ENCODE results near the gene ARMC9. TPM values are rescaled to one million over a fixed set of nuclear protein-coding genes. Genes with fewer than 3 reads are reported as not detected.

Gene ARMC9
- total RNA-seq, 1 experiment from 2014 or later = 14.9 TPM

DNA sequence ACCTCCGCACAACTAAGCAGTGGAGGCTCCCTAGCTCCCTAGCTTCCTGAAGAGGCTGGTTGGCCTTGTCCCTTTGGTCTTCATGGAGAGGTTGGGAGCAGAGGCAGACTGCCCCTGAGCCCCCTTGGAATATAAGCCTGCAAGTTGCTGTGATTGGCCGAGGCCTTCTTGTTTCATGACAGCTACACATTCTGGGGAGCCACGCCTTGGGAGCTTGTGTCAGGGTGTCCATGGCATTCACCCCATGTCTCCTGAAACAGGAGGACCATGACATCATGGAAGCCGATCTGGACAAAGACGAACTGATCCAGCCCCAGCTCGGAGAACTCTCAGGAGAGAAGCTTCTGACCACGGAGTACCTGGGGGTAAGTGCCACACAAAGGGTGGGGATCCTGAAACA lies 133.1 kb downstream of the ARMC9 start:
- no peak for DNase-seq (ENCODE audit: low spot score)
- ChIA-PET CTCF (no interaction called here), POLR2A (ENCODE audit: low non-redundant PET) (no interaction called here)
- H3K36me3 ChIP-seq (ENCODE audit: insufficient read depth, low read length, poor library complexity, severe bottlenecking) = no peaks in the 10 kb centered on the region
- H3K4me3 ChIP-seq (ENCODE audit: low read depth, low read length, poor library complexity, severe bottlenecking) = no peak overlapping the region
- BruUV-seq (replicated peaks) = no TSS peak
- no peaks in the 10 kb centered on the region for H3K27me3 ChIP-seq (replicated peaks; ENCODE audit: insufficient read depth, low read depth, low read length, poor library complexity)
- intact Hi-C loops (cut with micrococcal nuclease; ENCODE audit: unreplicated experiment) = no loop called here
- TF ChIP-seq, protein P1, sequence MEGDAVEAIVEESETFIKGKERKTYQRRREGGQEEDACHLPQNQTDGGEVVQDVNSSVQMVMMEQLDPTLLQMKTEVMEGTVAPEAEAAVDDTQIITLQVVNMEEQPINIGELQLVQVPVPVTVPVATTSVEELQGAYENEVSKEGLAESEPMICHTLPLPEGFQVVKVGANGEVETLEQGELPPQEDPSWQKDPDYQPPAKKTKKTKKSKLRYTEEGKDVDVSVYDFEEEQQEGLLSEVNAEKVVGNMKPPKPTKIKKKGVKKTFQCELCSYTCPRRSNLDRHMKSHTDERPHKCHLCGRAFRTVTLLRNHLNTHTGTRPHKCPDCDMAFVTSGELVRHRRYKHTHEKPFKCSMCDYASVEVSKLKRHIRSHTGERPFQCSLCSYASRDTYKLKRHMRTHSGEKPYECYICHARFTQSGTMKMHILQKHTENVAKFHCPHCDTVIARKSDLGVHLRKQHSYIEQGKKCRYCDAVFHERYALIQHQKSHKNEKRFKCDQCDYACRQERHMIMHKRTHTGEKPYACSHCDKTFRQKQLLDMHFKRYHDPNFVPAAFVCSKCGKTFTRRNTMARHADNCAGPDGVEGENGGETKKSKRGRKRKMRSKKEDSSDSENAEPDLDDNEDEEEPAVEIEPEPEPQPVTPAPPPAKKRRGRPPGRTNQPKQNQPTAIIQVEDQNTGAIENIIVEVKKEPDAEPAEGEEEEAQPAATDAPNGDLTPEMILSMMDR (conservative IDR thresholded peaks at IDR 0.05; ENCODE audit: low read depth, low read length) = no peak
- TF ChIP-seq EZH2 (IDR thresholded peaks at IDR 0.05; ENCODE audit: borderline replicate concordance, low read depth, low read length, poor library complexity, severe bottlenecking) = no peak
- no peaks in the 10 kb centered on the region for H3K9me3 ChIP-seq (ENCODE audit: low read depth, low read length, poor library complexity, severe bottlenecking)
- no peak overlapping the region for H3K27ac ChIP-seq (ENCODE audit: low read depth, low read length, poor library complexity, severe bottlenecking)
- peaks cover 1% of the 10 kb centered on the region for H3K4me1 ChIP-seq (ENCODE audit: insufficient read depth, low read length, poor library complexity, severe bottlenecking)

DNA sequence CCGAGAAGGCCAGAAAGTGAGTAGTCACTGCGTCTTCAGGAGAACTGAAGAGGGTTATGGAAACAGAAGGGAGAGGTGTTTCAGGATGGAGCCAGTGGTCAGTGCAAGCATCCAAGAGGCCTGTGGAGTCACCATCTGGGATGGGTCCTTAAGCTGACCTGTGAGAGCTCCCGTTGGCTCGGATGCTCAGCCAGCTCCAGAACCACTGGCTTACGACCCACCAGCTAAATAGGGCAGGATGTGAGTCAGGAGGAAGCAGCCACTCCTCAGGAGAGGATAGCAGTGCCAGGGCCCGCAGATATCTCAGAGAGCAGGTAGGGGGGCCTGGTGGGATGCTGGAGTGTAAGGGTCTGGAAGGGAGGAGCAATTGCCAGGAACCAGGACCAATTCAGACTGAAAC lies 134.0 kb downstream of the ARMC9 start:
- intact Hi-C loops (cut with micrococcal nuclease; ENCODE audit: unreplicated experiment) = no loop called here
- Histone ChIP-seq H3K4me1 (ENCODE audit: insufficient read depth, low read length, poor library complexity, severe bottlenecking) (peaks cover 4% of the 10 kb centered on the region), H3K4me3 (ENCODE audit: low read depth, low read length, poor library complexity, severe bottlenecking) (no peak overlapping the region), H3K27ac (ENCODE audit: low read depth, low read length, poor library complexity, severe bottlenecking) (no peak overlapping the region), H3K36me3 (ENCODE audit: insufficient read depth, low read length, poor library complexity, severe bottlenecking) (no peaks in the 10 kb centered on the region), H3K27me3 (replicated peaks; ENCODE audit: insufficient read depth, low read depth, low read length, poor library complexity) (no peaks in the 10 kb centered on the region), H3K9me3 (ENCODE audit: low read depth, low read length, poor library complexity, severe bottlenecking) (no peaks in the 10 kb centered on the region)
- DNase-seq (ENCODE audit: low spot score) = no peak
- BruUV-seq (replicated peaks) = no TSS peak
- ChIA-PET POLR2A (ENCODE audit: low non-redundant PET) (no interaction called here), CTCF (no interaction called here)
- TF ChIP-seq, protein P1 (conservative IDR thresholded peaks at IDR 0.05; ENCODE audit: low read depth, low read length) = no peak
- no peak for TF ChIP-seq EZH2 (IDR thresholded peaks at IDR 0.05; ENCODE audit: borderline replicate concordance, low read depth, low read length, poor library complexity, severe bottlenecking)

- intact Hi-C loops (cut with micrococcal nuclease; ENCODE audit: unreplicated experiment) = no loop called here
These were observed 134.6 kb downstream of the ARMC9 start for GRCh38 chr2:231332872-231333500.

More at GRCh38 chr2:231332872-231333500, 134.6 kb downstream of the ARMC9 start:
- CTCF ChIA-PET = no interaction called here
- no TSS peak for BruUV-seq (replicated peaks)
- TF ChIP-seq, protein P1 (conservative IDR thresholded peaks at IDR 0.05; ENCODE audit: low read depth, low read length) = no peak
- no peak for TF ChIP-seq EZH2 (IDR thresholded peaks at IDR 0.05; ENCODE audit: borderline replicate concordance, low read depth, low read length, poor library complexity, severe bottlenecking)
- Histone ChIP-seq H3K4me3 (ENCODE audit: low read depth, low read length, poor library complexity, severe bottlenecking) (no peak overlapping the region), H3K36me3 (ENCODE audit: insufficient read depth, low read length, poor library complexity, severe bottlenecking) (no peaks in the 10 kb centered on the region), H3K27ac (ENCODE audit: low read depth, low read length, poor library complexity, severe bottlenecking) (no peak overlapping the region), H3K4me1 (ENCODE audit: insufficient read depth, low read length, poor library complexity, severe bottlenecking) (peaks cover 4% of the 10 kb centered on the region), H3K27me3 (replicated peaks; ENCODE audit: insufficient read depth, low read depth, low read length, poor library complexity) (no peaks in the 10 kb centered on the region), H3K9me3 (ENCODE audit: low read depth, low read length, poor library complexity, severe bottlenecking) (no peaks in the 10 kb centered on the region)
- DNase-seq (ENCODE audit: low spot score) = no peak
- POLR2A ChIA-PET (ENCODE audit: low non-redundant PET) = no interaction called here
